GM18508 (cell line): ENCODE data around the gene KRTAP5-8.
"Not testable (repeated sequence)": the region's sequence is repeated elsewhere in the genome, so short reads cannot be mapped to it uniquely, and the experiment has no call there.

Experiments
- ATAC-seq: cut with Tn5 transposase; IDR thresholded peaks from one replicate; pipeline ENCODE4 v1.9.1; 2021; ENCODE audit warnings: moderate number of reproducible peaks; ENCODE audit not compliant: insufficient read depth, unreplicated experiment

Gene KRTAP5-8, protein sequence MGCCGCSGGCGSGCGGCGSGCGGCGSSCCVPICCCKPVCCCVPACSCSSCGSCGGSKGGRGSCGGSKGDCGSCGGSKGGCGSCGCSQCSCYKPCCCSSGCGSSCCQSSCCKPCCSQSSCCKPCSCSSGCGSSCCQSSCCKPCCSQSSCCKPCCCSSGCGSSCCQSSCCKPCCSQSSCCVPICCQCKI

DNA sequence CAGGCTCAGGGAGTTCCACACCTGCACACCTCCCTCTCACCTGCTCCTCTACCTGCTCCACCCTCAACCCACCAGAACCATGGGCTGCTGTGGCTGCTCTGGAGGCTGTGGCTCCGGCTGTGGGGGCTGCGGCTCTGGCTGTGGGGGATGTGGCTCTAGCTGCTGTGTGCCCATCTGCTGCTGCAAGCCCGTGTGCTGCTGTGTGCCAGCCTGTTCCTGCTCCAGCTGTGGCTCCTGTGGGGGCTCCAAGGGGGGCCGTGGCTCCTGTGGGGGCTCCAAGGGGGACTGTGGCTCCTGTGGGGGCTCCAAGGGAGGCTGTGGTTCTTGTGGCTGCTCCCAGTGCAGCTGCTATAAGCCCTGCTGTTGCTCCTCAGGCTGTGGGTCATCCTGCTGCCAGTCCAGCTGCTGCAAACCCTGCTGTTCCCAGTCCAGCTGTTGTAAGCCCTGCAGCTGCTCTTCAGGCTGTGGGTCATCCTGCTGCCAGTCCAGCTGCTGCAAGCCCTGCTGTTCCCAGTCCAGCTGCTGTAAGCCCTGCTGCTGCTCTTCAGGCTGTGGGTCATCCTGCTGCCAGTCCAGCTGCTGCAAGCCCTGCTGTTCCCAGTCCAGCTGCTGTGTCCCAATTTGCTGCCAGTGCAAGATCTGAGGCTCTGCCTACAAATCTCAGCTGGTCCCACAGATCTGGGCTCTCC, at the start of gene KRTAP5-8:
KRTAP5-8 (plus strand) TSS at position 49 of the 689 bp plus-strand sequence; CDS start at position 80, 31 bp downstream.
- ATAC-seq: not testable (repeated sequence)

DNA sequence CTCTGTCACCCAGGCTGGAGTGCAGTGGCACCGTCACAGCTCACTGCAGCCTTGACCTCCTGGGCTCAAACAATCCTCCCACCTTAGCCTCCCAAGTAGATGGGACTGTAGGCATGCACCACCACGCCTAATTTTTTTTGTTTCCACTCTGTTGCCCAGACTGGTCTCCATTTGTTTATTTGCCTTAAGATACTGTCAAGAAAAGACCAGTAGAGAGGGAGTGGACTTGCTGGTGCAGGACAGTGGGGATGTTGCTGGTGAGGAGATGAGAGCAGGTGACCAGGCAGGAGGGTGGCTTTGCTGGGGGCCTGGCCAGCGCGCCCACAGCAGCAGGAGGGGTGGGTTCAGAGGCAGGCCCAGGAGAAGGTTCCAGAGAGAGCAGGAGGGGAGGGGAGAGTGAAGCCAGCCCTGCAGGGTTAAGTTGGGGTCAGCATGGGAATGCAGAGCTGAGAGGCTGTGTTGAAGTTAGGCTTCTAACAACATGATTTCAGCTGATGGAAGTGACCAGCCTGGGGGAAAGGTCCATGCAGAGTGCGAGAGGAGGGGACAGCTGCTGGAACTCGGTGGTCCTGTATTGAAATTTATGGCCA, 49.0 kb upstream of the KRTAP5-8 start:
- no peak for ATAC-seq

DNA sequence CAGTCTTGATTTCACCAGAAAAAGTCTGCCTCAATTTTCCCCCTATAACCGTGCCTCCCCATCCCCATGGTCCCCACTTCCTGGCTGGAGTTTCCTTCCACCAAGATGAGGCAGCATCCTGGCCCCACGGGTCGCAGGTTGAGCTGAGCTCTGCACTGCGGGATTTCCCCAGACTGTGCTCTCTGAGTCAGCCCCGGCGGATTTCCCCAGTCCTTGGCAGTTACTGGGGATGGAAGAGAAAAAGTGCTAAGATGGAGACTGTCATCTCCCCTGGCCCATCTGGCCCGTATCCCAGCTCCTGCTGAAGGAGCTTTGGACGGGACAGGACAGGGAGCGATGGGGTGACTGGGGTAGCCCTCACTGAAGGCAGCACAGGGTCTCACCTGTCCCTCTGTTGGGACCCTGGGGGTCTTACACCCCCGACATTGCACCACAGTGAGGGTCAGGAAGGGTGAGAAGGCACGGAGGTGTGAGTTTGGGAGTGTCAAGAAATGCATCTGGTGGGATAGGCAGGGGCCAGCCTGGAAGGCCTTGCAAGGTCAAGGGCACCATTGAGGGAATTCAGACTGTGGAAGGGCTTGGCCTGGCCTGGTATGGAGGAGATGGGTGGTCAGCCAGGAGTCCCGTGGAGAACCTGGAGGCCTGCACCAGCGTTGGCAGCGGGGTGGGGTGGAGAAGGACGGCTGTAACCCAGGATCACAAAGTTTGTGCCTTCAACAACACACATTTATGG, 48.3 kb upstream of the KRTAP5-8 start:
- ATAC-seq: no peak

DNA sequence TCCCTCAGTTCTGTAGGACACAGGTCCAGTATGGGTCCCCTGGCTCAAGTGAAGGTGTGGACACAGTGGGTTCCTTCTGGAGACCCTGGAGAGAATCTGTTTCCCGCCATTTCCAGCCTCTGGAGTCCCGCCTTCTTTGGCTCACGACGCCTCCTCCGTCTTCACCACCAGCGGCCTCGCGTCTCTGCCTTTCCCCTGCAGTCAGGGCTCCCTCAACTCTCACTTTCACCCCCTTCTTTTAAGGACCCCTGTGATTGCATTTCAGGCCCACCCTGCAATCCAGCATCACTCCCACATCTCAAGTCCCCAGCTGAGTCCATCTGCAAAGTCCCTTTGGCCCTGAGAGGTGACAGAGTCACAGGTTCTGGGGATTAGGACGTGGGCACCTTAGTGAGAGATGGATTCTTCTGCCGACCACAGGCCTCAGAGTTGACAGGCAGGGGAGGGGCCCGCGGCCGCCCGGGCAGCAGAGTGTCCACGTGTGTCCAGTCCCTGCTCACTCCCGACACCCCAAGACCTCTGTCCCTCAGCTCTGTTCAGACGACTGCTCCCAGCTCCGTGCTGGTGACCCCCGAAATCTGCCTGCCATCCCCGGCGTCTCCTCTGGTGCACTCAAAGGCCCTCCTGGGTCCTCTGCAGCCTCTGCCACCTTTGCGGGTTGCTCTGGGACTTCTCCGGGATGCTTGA, 47.6 kb upstream of the KRTAP5-8 start:
- no peak for ATAC-seq

DNA sequence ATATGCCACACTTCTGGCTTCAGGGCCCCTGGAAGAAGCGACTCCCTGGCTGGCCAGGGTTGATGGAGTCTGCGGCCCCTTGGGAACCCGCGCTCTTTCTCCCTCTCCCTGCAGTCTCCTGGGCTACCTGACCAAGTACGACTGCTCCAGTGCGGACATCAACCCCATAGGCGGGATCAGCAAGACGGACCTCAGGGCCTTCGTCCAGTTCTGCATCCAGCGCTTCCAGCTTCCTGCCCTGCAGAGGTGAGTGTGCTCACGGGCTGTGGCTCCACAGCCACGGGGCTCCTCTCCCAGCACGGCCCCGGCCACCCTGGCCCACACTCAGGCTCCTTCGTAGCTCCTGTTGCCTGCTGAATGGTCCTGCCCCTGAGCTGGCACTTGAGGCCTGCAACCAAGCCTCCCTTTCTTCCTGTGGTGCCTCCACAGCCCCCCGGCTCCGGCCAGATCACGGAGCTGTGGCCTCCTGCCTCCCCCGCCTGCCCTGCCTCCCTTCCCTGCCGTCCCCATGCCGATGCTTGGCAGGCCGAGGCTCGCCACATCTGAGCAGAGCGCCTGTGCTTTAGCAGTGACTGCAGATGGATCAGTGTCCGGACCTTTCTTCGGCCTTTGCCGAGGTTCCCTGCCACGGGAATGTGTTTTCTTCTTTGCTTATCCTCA, 47.0 kb upstream of the KRTAP5-8 start:
- ATAC-seq: no peak

DNA sequence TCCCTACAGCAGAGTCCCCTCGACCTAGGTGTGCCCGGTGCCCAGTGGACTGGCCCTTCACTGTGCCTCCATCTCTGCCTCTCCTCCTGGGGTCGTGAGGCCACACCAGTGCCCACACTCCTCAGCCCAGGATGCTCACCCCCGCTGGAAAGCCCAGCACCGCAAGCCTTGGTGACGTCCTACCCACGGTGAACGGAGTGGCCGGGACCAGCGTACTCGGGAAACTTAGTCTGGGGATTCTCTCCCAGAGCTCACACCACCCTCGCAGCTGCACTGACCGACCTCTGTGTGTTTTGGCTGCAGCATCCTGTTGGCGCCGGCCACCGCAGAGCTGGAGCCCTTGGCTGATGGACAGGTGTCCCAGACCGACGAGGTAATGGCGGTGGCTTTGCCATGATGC, 46.3 kb upstream of the KRTAP5-8 start:
- ATAC-seq: no peak

DNA sequence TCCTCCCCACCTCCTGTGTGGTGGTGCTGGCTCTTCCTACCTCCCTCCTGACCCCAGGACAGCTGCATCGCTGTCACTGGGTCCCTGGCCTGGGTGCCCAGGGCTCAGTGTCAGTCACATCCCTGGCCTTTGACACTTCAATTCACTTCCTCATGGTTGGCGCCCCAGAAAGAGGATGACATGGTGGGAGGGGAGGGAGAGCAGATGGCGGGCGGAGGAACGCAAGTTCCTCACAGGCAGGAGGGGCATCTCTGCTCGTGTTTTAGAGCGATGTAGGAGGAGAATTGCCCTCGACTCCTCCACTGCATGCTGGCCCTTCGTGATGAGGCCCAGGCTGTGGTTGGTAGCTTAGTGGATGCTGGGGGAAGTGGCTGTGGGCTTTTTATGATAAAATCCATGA, 45.9 kb upstream of the KRTAP5-8 start:
- ATAC-seq: no peak

DNA sequence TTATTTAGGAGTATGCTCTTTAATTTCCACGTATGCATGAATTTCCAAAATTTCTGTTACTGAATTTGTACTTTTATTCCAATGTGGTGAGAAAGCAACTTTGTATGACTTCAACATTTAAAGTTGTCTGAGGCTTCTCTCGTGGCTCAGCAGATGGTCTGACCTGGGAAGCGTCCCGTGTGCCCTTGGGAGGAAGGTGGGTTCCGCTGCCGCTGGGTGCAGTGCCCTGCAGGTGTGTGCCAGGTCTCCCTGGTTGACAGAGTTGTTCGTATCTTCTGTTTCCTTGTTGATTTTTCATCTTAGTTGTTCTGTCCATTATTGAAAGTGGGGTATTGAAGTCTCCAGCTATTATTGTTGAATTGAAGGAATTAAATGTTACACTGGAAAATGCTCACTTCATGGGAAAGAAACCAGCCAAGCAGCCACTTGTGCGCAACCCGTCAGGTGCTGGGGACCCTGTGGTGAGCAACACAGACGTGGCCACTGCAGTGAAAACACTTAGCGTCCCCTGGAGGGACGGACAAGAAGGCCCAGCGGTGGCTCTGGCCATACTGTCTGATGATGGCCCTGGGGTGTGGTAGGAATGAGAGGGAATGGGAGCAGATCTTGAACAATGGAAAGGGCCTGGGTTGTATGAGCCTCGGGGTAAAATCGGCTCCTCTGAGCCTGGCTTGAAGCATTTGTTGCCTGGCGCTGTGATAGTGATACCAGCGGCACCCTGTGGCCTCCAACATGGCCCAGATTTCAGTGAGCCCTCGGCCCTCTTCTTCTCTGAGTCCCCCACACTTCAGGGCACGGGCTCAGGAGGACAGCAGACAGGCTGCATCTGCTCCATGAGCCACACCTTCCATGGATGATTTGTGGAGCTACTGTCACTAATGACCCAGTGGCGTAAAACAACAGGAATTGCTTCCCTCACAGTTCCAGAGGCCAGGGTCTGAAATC, 42.3 kb upstream of the KRTAP5-8 start:
- ATAC-seq: no peak

DNA sequence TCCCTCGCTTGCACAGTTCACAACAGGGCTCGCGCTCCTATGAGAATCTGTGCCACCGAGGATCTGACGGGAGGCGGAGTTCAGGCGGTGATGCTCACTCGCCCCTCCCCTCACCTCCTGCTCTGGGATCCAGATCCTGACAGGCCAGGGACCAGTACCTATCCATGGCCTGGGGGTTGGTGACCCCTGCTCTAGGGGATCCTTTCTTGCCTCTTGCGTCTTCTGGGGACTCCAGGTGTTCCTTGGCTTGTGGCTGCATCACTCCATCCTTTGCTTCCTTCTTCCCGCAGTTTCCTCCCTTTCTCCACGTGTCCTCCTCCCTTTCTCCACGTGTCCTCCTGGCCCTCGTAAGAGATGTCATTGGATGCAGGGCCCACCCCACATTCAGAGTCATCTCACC, 41.4 kb upstream of the KRTAP5-8 start:
- ATAC-seq: no peak

DNA sequence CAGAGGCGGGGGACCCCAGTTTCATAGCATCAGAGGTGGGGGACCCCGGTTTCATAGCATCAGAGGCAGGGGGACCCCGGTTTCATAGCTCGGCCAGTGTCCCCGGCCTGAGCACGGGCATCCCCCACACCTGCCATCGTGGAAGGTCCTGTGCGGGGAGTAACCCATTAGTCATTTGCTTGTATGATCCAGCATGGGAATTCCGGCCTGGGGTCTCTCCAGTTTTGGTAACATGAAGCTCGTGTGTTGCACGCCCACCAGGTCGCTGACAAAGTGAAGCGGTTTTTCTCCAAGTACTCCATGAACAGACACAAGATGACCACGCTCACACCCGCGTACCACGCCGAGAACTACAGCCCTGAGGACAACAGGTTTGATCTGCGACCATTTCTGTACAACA, 39.7 kb upstream of the KRTAP5-8 start:
- ATAC-seq: no peak

DNA sequence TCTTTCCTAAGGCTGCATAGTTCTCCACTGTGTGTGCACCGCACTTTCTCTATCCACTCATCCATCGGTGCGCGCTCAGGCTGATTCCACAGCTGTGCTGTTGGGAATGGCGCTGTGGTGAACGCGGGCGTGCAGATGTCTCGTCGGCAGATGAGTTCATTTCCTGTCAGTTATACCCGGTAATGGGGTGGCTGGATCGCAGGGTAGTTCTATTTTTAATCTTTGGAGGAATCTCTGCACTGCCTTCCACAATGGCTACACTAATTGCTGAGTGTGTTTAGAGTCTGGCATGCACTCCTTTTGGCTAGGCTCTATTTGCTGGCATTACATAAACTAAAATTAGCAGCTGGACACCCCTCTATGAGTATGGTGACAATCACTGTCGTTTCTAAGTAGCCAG, 38.7 kb upstream of the KRTAP5-8 start:
- no peak for ATAC-seq

DNA sequence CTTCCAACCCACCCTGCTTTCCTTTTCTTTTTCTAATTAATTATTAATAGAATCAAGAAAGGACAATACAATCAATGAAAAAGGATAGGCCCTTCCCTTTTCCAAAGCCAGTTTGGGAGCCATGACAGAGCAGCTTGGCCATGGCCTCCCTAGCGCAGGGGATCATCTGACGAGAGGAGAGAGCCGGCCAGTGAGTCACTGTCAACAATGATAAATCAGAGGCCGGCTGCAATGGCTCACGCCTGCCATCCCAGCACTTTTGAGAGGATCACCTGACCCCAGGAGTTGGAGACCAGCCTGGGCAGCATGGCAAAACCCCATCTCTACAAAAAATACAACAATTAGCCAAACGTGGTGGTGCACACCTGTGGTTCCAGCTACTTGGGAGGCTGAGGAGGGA, 38.3 kb upstream of the KRTAP5-8 start:
- no peak for ATAC-seq

DNA sequence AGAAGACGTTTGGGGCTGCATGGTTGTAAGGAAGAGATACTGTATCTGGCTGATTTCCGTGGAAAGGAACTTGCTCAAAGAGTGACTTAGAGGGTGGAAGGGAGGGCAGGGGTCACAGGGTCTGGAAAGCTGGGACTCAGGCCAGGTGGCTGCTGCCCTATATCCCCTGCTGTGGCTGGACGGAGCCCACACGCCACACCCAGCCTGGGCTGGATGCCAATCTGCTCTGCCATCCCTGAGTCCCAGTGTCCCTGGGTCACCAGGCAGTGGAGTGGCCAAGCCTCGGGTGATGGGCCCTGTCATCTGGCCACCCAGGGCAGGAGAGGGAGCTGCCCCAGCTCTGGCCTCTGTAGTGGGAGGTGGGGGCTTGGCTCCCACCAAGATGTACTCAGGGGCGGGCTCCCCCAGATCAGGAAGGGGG, 37.2 kb upstream of the KRTAP5-8 start:
- no peak for ATAC-seq

DNA sequence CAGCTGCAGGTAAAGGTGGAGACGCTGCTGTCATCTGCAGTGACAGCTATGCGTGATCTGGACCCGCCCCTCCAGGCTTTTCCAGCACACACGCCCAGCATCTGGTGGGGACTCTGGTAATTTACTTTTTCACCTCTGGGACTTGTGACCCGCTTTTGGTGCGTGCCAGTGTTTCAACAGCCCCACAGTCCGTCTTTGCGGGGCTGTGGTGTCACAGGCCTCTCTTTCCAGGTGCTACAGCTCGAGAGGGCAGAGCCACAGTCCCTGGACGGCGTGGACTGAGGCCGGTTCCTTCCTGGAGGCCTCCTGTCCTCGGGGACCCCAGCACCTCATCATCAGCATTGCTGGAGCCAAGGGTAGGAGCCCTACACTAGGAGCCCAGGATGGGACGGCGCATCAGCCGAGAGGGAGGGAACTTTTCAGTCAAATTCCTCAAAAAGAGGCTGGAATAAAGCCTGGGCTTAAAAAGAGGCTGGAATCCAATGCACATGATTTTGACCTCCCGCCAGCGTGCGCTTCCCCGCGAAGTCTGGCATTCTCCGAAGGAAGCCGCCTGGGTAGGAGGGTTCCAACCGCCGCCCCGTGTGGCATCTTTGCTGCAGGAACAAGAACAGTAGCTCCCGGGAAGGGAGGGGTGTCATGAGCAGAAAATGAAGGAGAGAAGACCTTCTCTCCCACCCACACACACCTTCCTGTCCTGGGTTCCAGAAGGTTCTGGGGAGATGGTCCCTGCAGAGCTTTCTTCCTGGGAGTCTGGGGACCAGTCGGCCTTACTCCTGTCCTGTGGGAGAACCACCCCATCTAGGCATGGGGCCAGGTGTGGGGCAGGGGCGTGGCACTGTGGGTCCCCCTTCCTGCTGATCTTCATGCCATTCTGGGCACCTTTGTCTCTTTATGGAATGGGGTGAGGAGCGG, 36.5 kb upstream of the KRTAP5-8 start:
- no peak for ATAC-seq

DNA sequence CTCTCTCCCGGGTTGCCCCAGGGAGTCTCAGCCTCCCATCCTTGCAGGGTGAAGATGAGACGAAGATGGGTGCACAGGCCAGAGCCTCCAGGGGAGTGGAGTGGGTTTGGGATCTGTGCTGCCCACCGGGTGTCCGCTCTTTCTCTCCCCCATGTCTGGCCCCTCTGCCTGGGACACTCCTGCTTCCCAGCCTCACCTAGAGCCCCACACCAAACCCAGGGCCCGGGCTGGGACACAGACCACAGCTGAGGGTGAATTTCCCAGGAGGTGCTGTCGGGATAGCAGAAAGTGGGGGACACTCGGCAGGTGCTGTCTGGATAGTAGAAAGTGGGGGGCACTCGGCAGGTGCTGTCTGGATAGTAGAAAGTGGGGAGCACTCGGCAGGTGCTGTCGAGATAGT, 35.8 kb upstream of the KRTAP5-8 start:
- ATAC-seq: no peak

DNA sequence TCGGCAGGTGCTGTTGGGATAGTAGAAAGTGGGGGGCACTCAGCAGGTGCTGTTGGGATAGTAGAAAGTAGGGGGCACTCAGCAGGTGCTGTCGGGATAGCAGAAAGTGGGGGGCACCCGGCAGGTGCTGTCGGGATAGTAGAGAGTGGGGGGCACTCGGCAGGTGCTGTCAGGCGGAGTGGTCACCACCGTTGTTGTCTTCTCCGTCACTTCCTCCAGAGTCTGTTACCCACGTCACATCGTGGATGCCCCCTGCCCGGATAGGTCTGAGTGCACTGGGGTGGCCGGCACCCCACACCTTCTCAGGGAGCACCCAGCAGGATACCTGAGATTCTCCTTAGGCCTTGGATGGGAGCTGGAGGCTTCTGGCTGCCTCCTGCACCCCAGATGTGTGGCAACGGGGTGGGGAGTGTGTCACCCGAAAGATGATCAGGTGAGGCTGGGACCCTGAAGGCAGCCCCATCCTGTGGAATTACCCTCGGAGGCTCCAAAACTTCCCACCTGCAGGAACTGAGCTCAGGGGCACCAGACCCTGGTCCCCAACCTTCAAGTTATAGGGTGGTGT, 34.9 kb upstream of the KRTAP5-8 start:
- ATAC-seq: no peak

DNA sequence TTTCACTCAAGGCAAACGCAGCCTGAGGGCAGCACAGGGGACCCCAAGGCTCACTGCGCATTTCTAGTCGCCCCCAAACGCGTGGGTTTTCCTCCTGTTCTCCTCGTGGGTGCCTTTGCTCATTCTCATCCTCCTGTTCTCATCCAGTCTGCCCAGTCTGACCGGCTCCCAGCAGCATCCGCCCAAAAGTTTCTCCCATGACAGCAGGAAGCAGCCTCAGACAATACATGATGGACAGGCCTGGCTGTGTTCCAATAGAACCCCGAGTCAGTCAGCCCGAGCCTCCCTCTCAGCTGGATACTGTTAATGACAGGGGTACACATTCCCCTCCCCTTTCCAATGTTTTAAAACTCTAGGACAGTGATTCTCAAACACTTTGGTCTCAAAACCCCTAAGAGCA, 33.3 kb upstream of the KRTAP5-8 start:
- no peak for ATAC-seq

DNA sequence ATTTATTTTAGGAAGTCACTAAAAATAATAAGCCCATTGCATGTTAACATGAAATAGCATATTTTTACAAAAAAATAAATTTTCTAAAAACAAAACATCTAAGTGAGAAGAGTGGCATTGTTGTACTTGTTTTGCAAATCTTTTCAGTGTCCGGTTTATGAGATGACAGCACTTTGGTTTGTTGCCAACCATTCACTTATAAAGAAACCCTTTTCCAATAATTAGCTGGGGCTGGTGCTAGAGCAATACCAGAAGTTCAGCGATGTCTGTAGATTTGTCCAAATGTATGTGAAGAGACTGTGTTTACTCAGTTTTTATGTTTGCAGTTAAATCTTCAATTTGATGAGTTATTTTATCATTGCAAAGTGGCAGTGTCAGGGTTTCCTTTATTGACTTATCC, 32.8 kb upstream of the KRTAP5-8 start:
- no peak for ATAC-seq
